ENCODE data around the gene OTOG.

Gene OTOG

GRCh38 chr11:17636721-17637120 is 89.7 kb downstream of the OTOG start:
- no peak for DNase-seq

- no peak for DNase-seq
Measured at GRCh38 chr11:17637901-17638300, 90.8 kb downstream of the OTOG start.

DNA sequence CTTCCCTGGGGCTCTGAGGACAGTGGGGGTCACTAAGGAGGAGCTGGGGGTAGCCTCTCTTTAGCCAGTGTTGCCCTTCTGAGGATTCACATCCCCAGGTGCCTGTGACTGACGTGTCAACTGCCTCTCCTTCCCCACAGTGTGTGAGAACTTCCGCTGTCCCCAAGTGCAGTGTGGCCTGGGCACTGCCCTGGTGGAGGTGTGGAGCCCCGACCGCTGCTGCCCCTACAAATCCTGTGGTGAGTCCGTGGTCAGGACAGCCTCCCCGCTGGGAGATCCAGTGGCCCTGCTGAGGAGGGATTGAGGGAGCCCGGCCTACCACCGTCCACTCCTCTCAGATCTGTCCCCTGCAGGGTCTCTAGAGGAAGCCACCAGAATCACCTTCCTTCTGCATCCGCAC is 91.3 kb downstream of the OTOG start:
- no peak for DNase-seq

- DNase-seq: no peak
Measured at GRCh38 chr11:17639091-17639490, 92.0 kb downstream of the OTOG start.

DNA sequence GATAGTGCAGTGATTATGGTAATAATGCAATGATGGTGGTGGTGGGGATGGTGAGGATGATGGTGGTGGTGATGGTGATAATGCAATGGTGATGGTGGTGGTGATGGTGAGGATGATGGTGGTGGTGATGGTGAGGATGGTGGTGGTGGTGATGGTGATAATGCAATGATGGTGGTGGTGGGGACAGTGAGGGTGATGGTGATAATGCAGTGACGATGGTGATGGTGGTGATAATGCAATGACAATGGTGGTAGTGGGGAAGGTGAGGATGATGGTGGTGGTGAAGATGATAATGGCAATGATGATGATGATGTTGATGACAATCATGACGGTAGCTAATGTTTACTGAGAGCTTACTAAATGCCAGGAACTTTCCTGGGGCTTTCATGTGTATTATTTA is 92.7 kb downstream of the OTOG start:
- DNase-seq: no peak

GRCh38 chr11:17640493-17641164 is 93.6 kb downstream of the OTOG start:
- no peak for DNase-seq

DNA sequence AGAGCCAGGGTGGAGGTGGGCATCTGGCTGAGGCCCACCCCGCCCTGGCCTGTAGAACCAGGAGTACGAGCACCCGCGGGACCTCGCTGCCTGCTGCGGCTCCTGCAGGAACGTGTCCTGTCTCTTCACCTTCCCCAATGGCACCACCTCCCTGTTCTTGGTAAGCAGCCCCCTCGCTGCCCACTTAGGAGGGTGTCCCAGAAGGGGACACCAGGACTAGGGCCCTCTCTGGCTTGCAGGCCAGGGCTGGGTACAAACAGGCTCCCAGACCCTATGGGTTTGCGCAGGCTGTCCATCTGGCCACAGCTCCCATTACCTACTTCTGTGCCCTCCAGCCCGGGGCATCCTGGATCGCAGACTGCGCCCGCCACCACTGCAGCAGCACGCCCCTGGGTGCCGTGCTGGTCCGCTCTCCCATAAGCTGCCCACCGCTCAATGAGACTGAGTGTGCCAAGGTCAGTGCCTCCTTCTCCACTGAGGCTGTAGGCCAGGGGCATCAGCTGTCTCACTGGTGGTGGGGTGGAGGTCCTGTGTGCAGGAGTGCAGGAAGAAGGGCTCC is 94.8 kb downstream of the OTOG start:
- DNase-seq: no peak

- DNase-seq: no peak
Measured at GRCh38 chr11:17642370-17642769, 95.3 kb downstream of the OTOG start.

- no peak for DNase-seq
Measured at GRCh38 chr11:17642980-17643379, 95.9 kb downstream of the OTOG start.

- no peak for DNase-seq
Measured at GRCh38 chr11:17643506-17644405, 96.7 kb downstream of the OTOG start.

DNA sequence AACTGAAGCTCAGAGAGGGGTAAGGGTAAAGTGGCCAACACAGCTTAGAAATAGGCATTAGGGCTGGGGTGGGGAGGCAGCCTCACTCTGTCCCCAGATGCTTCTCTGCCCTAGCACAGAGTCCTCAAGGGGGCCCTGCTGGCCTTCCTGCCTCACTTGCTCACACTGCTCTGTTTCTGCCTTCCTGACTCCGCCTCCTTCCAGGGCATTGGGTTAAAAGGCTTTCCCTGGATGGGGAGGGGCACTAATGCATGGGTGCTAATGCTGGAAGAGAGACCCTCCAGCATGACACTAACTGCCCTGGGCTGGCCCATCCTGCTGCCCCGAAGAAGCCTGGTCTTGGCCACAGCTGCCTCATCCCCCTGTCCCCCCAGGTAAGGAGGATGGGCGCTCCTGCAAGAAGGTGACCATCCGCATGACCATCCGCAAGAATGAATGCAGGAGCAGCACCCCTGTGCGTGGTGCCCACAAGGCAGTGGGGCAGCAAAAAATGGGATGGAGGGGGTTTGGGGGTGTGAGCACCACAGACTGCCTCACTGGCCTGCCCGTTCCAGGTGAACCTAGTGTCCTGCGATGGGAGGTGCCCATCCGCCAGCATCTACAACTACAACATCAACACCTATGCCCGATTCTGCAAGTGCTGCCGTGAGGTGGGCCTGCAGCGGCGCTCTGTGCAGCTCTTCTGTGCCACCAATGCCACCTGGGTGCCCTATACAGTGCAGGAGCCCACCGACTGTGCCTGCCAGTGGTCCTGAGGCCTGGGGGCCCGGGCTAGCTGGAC is 98.3 kb downstream of the OTOG start:
- DNase-seq: no peak

- no peak for DNase-seq
Measured at GRCh38 chr11:17646451-17647145, 99.5 kb downstream of the OTOG start.

GRCh38 chr11:17648528-17648927 is 101.5 kb downstream of the OTOG start:
- no peak for DNase-seq

DNA sequence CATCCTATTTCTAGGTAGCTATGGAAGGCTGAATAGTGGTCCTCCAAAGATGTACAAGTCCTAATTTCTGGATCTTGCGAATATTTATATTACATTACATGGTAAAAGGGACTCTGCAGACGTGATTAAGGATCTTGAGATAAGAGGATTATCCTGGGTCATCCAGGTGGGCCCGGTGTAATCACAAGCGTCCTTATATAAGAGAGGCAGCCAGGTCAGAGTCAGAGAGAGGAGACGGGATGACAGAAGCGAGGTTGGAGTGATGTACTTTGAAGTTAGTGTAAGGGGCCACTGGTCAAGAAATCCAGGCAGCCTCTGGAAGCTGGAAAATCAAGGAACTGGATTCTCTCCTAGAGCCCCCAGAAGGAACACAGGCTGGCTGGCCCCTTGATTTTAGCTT is 102.2 kb downstream of the OTOG start:
- DNase-seq: no peak

DNA sequence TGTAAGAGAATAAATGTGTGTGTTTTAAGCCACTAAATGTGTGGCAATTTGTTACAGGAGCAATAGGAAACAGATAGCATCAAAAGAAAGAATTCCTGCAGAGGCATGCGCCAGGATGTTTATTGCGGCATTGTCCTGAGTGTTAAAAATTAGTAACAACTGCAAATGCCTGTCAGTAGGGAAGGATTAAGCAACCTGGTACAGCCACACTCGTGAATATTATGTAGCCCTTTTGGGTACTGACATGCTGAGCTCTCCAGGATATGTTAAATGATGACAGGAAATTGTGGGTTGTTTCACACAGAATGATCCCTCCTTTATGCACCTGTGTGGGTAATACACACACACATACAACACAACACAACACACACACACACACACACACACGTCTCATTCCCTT is 102.6 kb downstream of the OTOG start:
- DNase-seq: no peak

DNA sequence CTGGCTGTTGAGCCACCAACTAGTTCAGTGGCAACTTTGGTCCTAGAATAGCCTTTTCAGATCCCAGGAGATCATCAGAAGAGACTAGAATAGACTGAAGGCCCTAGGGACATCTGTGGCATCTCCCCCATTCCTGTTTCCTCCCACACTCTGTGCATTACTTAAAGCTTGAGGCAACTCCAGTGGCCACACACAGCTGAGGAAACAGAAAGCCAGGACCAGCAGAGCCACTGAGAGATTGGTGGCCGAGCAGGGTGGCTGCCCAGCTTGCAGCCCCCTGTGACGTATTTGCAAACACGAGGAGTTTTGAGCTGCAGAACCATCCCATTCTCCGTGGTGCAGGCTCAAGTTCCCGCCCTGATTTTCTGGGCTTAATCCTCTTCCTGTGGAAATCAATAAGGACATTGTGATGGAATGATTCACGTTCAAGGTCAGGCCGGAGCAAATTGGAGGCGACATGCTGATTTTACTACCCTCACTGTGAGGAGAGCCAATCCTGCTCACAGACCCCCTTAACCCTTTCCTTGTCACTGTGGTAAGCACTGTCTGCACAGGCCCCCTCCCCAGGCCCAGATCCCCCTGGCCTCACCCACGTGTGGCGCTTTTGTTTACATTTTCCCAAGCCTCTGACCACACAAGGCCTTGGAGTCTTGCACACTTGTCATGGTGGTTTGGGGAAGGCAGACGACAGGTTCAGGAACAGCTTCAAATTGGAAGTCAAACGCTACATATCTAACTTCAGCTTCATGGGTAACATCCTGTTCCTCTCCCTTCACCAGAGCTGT is 103.3 kb downstream of the OTOG start:
- no peak for DNase-seq

- DNase-seq: no peak
Measured at GRCh38 chr11:17651061-17651460, 104.0 kb downstream of the OTOG start.

DNA sequence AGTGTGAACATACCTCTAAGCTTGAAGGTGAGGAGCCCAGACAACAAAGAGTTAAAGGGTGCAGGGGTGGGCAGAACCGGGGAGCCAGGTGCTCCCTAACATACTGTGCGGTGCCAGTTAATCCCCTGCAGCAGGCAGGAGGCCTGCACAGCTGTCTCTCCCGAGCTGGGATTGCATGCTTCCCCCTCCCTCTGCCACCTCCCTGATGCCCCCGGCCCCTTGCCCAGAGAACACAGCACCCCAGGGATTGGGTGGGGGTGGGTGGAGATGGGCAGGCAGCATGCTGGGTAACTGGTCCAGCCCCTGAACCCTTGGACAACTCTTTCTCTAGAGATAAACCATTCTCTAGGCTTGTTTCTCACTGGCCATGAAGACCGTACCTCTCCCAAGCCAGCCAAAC is 104.6 kb downstream of the OTOG start:
- no peak for DNase-seq

GRCh38 chr11:17652556-17652955 is 105.5 kb downstream of the OTOG start:
- DNase-seq: no peak

DNA sequence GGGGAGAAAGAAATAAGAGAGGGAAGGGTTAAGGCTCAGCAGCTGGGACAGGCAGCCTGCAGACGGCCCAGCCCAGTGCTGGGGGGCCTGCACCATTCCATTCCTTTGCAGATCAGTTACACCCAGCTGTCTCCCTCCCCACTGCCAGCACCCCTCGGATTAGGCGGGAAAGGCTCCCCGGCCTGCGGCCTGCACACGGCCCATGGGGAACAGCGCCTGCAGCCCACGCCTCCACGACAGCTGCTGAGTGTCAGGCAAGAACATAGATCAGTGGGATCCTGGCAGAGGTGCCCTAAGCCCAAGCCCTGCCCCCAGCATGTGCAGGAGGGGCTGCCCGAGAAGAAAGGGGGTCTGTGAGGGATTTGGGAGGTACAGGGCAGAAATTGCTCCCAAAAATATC is 106.6 kb downstream of the OTOG start:
- DNase-seq: no peak

DNA sequence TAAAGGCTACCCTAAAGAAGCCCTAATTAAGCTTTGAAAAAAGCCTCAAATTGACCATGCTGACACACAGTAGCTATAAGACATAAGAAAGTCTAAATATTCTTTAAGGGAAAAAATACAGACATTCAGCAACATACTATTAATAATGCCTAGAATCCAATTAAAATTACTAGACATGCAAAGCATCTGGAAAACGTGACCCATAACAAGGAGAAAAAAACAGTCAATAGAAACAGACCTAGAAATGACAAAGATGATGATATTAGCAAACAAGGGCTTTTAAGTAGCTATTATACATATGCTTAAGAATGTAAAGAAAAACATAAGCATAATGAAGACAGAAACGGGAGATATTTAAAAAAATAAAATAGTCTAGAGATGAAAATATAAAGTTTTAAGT is 108.6 kb downstream of the OTOG start:
- DNase-seq: no peak

DNA sequence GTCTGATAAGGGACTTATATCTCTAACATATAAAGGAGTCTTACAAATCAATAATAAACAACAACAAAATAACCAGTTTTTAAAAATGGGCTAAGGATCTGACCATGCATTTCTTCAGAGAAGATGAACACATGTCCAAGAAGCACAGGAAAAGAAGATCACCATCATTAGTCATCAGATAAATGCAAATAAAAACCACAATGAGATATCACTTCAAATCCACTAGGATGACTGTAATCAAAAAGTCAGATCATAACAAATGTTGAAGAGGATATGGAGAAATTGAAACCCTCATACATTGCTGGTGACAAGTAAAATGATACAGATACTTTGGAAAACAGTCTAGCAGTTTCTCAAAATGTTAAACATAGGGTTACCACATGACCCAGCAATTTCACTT is 111.2 kb downstream of the OTOG start:
- no peak for DNase-seq
